OCI-LY7 (cell line): ENCODE results near the gene USP50. TPM values are rescaled to one million over a fixed set of nuclear protein-coding genes. Genes with fewer than 3 reads are reported as not detected.

Experiments used
- BruUV-seq: library from RNA; stranded (reverse); fragments of 400-500 nt; replicated peaks from 2 replicates; lab custom pipeline; 2021; lab: Mats Ljungman, UMichigan
- CTCF ChIA-PET: fragments of 300-600 bp; sonication (Branson Sonifier 250); formaldehyde crosslinking; loops from one replicate; lab custom pipeline; 2022; ENCODE audit warnings: antibody characterized with exemption; ENCODE audit not compliant: unreplicated experiment; lab: Charles Lee
- POLR2A ChIA-PET: fragments of 300-600 bp; sonication (Branson Sonifier 250); formaldehyde crosslinking; loops from one replicate; lab custom pipeline; 2022; ENCODE audit warnings: antibody characterized with exemption; lab: Charles Lee
- DNase-seq: peaks from one replicate; pipeline ENCODE4 v3.0.0-alpha.2; 2015; ENCODE audit warnings: low spot score
- H2AFZ ChIP-seq: fragments of 200-600 bp; sonication (generic), shearing (Covaris generic); 2 replicates; pipeline ENCODE4 v1.6.1; 2014; ENCODE audit warnings: mild to moderate bottlenecking, antibody characterized with exemption, low read length, moderate library complexity
- H3K27ac ChIP-seq: fragments of 200-600 bp; sonication (generic); 2 replicates; pipeline ENCODE4 v1.5.1; 2014; ENCODE audit warnings: mixed run types, low read depth, mild to moderate bottlenecking, moderate library complexity, low read length, inconsistent platforms; ENCODE audit not compliant: poor library complexity, severe bottlenecking
- H3K36me3 ChIP-seq: fragments of 200-600 bp; sonication (generic); 2 replicates; pipeline ENCODE4 v1.6.1; 2014; ENCODE audit warnings: mild to moderate bottlenecking, antibody characterized with exemption, low read length, moderate library complexity, mixed read lengths; ENCODE audit not compliant: insufficient read depth
- H3K4me1 ChIP-seq: fragments of 200-600 bp; sonication (generic); 2 replicates; pipeline ENCODE4 v1.5.1; 2014; ENCODE audit warnings: mild to moderate bottlenecking, low read length; ENCODE audit not compliant: insufficient read depth, poor library complexity, severe bottlenecking
- H3K4me2 ChIP-seq: fragments of 200-600 bp; sonication (generic); 2 replicates; pipeline ENCODE4 v1.6.1; 2014; ENCODE audit warnings: mild to moderate bottlenecking, low read length
- H3K4me3 ChIP-seq: fragments of 200-600 bp; sonication (generic); 2 replicates; pipeline ENCODE4 v1.5.1; 2014; ENCODE audit warnings: mild to moderate bottlenecking, low read depth, low read length; ENCODE audit not compliant: poor library complexity, severe bottlenecking
- H3K79me2 ChIP-seq: fragments of 200-600 bp; sonication (generic); 2 replicates; pipeline ENCODE4 v1.6.1; 2016; ENCODE audit warnings: low read depth, mild to moderate bottlenecking, low read length, moderate library complexity, mixed read lengths; ENCODE audit not compliant: insufficient read depth
- H3K9me2 ChIP-seq: fragments of 200-600 bp; sonication (generic); 2 replicates; pipeline ENCODE4 v1.6.1; 2016; ENCODE audit warnings: mild to moderate bottlenecking, low read length, mixed read lengths; ENCODE audit not compliant: insufficient read depth
- H3K9me3 ChIP-seq: fragments of 200-600 bp; sonication (generic); 2 replicates; pipeline ENCODE4 v1.6.1; 2014; ENCODE audit warnings: mild to moderate bottlenecking, mixed run types, low read length, mixed read lengths
- H4K20me1 ChIP-seq: fragments of 200-600 bp; sonication (generic); 2 replicates; pipeline ENCODE4 v1.6.1; 2014; ENCODE audit warnings: mild to moderate bottlenecking, antibody characterized with exemption, low read length, moderate library complexity, mixed read lengths; ENCODE audit not compliant: insufficient read depth
- EZH2phosphoT487 ChIP-seq: fragments of 200-600 bp; sonication (generic); IDR thresholded peaks from 2 replicates; pipeline ENCODE4 v1.6.1; 2018; ENCODE audit warnings: low read depth, borderline replicate concordance, mild to moderate bottlenecking, mixed run types, antibody characterized with exemption, low read length, moderate library complexity, mixed read lengths
- intact Hi-C: fragments of 100-400 bp; cut with micrococcal nuclease; formaldehyde crosslinking; loops from one replicate; pipeline ENCODE4 v1.10.0; 2022; ENCODE audit not compliant: unreplicated experiment
- total RNA-seq, 2 experiments: library from RNA; depleted of rRNA in 1 of 2; stranded (reverse); fragments of >200 nt in 1 of 2; shearing (Covaris generic) in 1 of 2; gene quantifications; 2 replicates each; pipeline ENCODE4 v1.2.3, GENCODE V29; 2014 to 2022
- TF ChIP-seq, protein P1 (sequence below): fragments of 200-600 bp; sonication (generic); conservative IDR thresholded peaks from 2 replicates; pipeline ENCODE4 v1.5.1; 2014; ENCODE audit warnings: mild to moderate bottlenecking, antibody characterized with exemption, low read length, moderate library complexity, mixed read lengths

Gene USP50
- total RNA-seq, 2 experiments from 2014 or later, result not detected

DNA sequence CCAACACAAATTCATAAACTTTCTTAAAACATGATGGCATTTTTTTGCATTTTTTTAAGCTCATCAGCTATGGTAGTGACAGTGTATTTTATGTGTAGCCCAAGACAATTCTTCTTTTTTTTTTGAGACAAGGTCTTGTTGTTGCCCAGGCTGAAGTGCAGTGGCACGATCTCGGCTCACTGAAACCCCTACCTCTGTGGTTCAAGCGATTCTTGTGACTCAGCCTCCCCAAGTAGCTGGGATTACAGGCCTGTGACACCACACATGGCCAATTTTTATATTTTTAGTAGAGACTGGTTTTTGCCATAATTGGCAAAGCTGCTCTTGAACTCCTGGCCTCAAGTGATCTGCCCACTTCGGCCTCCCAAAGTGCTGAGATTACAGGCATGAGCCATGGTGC, 17.3 kb upstream of the USP50 start:
- Histone ChIP-seq H3K36me3 (peaks cover 61% of the 10 kb centered on the region), H3K4me1 (no peaks in the 10 kb centered on the region), H3K79me2 (no peaks in the 10 kb centered on the region), H2AFZ (no peak overlapping the region), H3K9me2 (no peaks in the 10 kb centered on the region), H3K4me3 (no peak overlapping the region), H3K4me2 (no peak overlapping the region), H3K9me3 (no peaks in the 10 kb centered on the region), H4K20me1 (no peaks in the 10 kb centered on the region), H3K27ac (no peak overlapping the region)
- CTCF ChIA-PET, result no interaction called here
- POLR2A ChIA-PET, result interaction anchor here (0.6 to 1.5 kb wide), 2 partner anchors 11 to 389 kb away, joined by 3 to 6 read pairs; no protein-coding TSS in a partner anchor
- TF ChIP-seq EZH2phosphoT487, result no peak
- TF ChIP-seq, protein P1, sequence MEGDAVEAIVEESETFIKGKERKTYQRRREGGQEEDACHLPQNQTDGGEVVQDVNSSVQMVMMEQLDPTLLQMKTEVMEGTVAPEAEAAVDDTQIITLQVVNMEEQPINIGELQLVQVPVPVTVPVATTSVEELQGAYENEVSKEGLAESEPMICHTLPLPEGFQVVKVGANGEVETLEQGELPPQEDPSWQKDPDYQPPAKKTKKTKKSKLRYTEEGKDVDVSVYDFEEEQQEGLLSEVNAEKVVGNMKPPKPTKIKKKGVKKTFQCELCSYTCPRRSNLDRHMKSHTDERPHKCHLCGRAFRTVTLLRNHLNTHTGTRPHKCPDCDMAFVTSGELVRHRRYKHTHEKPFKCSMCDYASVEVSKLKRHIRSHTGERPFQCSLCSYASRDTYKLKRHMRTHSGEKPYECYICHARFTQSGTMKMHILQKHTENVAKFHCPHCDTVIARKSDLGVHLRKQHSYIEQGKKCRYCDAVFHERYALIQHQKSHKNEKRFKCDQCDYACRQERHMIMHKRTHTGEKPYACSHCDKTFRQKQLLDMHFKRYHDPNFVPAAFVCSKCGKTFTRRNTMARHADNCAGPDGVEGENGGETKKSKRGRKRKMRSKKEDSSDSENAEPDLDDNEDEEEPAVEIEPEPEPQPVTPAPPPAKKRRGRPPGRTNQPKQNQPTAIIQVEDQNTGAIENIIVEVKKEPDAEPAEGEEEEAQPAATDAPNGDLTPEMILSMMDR, result no peak
- no peak for DNase-seq
- intact Hi-C loops, result no loop called here
- BruUV-seq, result no TSS peak

- H3K9me3 ChIP-seq, result no peaks in the 10 kb centered on the region
- CTCF ChIA-PET, result no interaction called here
- H3K4me1 ChIP-seq, result no peaks in the 10 kb centered on the region
- POLR2A ChIA-PET, result interaction anchor here (0.6 kb wide), 1 partner anchor 388 kb away, joined by 3 read pairs; no protein-coding TSS in a partner anchor
- H3K79me2 ChIP-seq, result no peaks in the 10 kb centered on the region
- BruUV-seq, result no TSS peak
- peaks cover 54% of the 10 kb centered on the region for H3K36me3 ChIP-seq
- no peaks in the 10 kb centered on the region for H4K20me1 ChIP-seq
- TF ChIP-seq, protein P1, result no peak
- TF ChIP-seq EZH2phosphoT487, result no peak
- no peak overlapping the region for H3K4me3 ChIP-seq
- DNase-seq, result no peak
- no peak overlapping the region for H3K27ac ChIP-seq
- H2AFZ ChIP-seq, result no peak overlapping the region
- no peaks in the 10 kb centered on the region for H3K9me2 ChIP-seq
- no peak overlapping the region for H3K4me2 ChIP-seq
- intact Hi-C loops, result no loop called here
Observed at GRCh38 chr15:50562735-50563640, 16.5 kb upstream of the USP50 start.

- Histone ChIP-seq H3K9me2 (no peaks in the 10 kb centered on the region), H3K4me3 (no peak overlapping the region), H3K4me2 (no peak overlapping the region), H3K4me1 (no peaks in the 10 kb centered on the region), H3K27ac (no peak overlapping the region), H3K9me3 (no peaks in the 10 kb centered on the region), H3K79me2 (no peaks in the 10 kb centered on the region), H4K20me1 (no peaks in the 10 kb centered on the region), H2AFZ (no peak overlapping the region), H3K36me3 (peaks cover 26% of the 10 kb centered on the region)
- ChIA-PET CTCF (no interaction called here), POLR2A (no interaction called here)
- no peak for DNase-seq
- no TSS peak for BruUV-seq
- TF ChIP-seq, protein P1, result no peak
- TF ChIP-seq EZH2phosphoT487, result no peak
- intact Hi-C loops, result no loop called here
Observed at GRCh38 chr15:50558012-50558411, 11.5 kb upstream of the USP50 start.
